ENCODE results near the gene PCSK1.
A peak's percentile ranks its signal among the peaks of the same experiment; 100 is the strongest.

PCSK1 gene

GRCh38 chr5:96433066-96433447 is at the start of gene PCSK1:
Gene PCSK1, minus strand, starts transcription at chr5:96433248. Its CDS starts 206 bp downstream, at chr5:96433042.
- no peak for DNase-seq (ENCODE audit: low spot score)

DNA sequence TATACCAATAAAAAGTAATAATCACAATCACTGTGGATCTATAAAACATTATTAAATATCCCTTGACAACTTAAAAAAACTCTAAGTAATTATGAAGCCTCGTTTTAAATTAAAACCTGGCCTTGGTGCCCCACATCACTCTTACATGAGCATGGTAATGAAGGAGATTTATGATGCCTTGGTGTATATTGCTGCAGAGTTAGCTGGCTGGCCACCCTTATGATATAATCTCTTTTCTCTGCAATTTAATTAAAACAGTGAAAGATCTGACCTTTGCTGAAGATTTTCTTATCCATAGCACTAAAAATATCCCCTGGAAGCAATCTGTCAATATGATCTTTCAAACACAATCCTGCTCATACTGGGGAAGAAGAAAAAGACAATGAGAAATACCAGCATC is 48.8 kb upstream of the PCSK1 start:
- DNase-seq (ENCODE audit: low spot score) = no peak

DNA sequence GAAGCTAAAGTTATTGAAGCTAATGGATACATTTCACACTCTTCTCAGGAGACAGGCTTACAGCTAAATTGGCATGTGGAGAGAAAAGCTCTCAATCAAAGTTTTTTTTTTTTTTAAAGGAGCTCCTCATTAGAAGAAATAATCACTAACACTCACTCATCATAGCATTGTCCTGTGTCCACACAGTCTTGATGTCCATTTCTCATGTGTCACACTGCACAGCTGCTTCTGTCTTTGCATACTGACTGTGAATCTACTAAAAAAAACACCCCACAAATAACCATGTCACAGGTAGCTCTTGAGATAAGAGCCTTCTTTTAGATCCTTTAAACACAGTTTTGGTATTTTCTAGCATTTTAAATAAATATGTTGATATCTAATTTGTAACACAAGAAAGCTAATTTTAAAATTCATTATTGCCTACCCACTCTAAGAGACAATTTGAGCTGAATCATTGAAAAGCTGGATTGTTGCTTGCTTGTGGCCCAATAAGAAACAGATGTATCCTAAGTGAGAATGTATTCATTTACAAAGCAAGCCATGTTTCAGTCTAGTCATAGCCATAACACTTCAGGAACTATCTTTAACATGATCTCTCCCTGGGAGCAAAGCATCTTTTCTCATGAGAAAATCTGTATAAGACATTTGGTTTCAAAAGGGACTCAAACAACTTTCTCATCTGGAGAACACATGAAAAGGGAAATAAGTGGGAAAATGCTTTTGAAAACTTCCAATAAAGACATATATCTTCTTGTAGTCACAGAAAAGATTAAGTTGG is 48.1 kb upstream of the PCSK1 start:
- DNase-seq (ENCODE audit: low spot score) = no peak

DNA sequence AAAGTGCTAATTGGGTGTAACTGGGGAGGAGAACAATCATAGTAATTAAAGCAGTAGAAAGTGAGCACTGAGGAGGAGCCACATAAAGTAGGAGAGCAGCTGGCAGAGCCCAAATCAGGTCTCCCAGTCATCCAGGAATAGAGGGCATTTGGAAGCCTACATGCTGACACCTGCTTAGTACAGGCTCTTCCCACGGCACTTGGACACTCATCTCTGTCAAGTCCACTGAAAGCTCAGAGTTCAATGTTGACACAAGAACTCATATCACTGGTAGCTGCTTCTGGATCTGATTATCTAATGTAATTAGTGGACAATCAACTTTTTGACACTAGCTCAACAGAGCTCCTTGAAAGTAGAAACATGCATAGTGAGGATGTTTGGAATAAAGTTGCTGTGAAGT is 45.9 kb upstream of the PCSK1 start:
- DNase-seq (ENCODE audit: low spot score) = no peak

GRCh38 chr5:96476654-96477053 is 43.6 kb upstream of the PCSK1 start:
- DNase-seq (ENCODE audit: low spot score) = no peak

DNA sequence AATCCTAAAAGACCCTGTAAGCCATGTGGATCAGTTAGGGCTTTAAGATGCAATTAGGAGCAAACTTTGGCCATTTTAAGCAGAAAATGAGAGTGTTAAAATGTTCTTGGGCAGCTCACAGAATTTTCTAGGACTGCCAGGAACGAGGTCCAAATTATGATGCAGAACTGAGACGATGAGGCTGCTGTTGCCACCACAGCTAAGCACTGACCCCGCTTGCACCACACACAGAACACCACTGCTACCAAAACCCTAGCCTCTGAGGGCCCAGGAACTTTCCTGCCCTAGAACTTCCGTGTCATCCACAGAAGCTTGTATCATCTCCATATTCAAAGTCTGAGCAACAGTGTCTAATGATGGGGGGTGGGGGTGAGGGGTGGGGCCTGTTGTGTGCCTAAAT is 41.0 kb upstream of the PCSK1 start:
- no peak for DNase-seq (ENCODE audit: low spot score)

- no peak for DNase-seq (ENCODE audit: low spot score)
Measured at GRCh38 chr5:96473155-96473554, 40.1 kb upstream of the PCSK1 start.

GRCh38 chr5:96470785-96471184 is 37.7 kb upstream of the PCSK1 start:
- no peak for DNase-seq (ENCODE audit: low spot score)

DNA sequence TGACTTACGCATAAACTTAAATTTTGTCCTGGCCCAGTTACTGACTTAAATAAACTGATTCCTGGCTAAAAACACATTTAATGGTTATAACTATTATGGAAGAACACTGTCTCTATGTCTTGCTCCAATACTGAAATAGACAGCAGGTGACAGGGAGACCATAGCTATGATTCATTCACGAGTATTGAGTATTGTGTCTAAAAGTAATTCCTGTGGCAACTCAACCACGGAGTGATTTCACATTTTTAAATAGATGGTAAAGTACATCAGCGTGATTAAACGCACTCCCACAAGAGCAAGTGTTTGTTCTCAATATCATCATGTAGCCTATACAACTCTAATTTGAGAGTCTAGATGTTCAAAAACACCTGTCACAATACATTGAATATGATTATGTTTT is 35.9 kb upstream of the PCSK1 start:
- DNase-seq (ENCODE audit: low spot score) = no peak

GRCh38 chr5:96463091-96463490 is 30.0 kb upstream of the PCSK1 start:
- no peak for DNase-seq (ENCODE audit: low spot score)

- DNase-seq (ENCODE audit: low spot score) = no peak
Measured at GRCh38 chr5:96459313-96460121, 26.5 kb upstream of the PCSK1 start.

- no peak for DNase-seq (ENCODE audit: low spot score)
Measured at GRCh38 chr5:96458176-96458575, 25.1 kb upstream of the PCSK1 start.

DNA sequence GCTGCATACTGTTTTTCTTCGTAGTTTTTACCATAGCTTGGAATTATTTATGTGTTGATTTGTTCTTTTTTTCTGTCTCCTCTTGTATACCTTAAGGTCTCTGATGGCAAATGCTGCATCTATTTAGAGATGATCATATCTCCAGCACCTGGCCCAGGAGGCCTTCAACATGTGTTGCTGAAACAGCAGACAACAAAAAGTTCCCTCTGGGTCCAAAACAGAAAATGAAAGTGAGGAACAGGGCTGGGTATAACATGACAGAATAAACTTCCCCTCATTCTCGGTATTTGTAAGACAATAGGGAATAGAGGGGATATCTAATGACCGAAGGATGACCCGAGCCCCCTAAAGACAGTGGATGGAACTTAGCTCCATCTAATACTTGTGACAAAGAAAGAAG is 22.7 kb upstream of the PCSK1 start:
- DNase-seq (ENCODE audit: low spot score) = no peak

DNA sequence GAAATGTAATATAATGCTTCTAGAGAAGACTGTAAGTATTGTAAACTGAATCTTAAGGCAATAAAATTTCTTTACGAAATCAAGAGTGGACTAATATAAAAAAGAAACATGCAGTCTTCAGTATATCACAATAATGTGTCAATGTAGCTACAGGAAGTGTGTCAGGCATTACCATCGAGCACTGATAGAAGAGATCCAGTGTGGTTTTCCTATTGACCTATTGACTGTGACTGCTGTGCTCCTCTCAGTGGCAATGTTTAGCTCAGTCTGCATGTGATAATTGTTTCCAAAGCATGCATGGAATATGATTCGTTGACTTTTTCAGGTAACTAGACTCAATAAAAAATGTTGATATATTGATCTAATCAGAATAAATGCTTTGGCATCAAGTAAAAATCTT is 20.3 kb upstream of the PCSK1 start:
- DNase-seq (ENCODE audit: low spot score) = no peak

DNA sequence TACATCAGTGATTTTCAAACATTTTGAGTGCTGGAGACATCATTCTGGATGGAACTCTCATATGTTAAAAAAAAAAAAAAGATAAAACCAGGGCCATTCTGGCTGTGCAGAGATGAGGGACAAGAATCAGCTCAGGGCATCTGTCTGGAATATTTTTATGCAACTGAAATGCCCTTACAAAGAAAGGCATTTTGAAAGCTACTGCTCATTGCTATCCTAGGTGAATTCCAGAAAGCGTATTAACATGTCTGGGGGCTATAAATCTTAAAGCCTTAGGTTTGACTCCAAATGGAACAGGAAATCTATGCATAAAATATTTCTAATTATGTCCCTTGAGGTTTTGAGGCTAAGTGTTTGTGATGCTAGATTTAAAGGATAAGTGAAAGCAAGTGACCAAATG is 14.9 kb upstream of the PCSK1 start:
- no peak for DNase-seq (ENCODE audit: low spot score)

DNA sequence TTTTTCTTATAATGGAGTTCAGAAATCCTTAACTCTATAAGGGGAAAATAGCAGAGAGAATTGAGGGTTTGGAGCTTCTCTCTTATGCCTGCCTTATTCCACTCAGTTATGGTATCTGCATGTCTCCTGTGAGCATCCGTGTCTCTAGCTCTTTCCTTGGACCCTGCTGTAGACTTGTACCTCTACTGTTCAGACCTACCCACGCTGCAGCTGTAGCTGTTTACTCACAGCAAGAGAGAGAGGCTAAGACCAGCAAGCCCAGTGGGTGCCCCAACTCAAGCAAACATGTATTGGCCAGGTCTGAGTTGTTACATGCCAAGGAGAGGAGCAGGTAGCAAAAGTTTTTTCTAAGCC is 7.1 kb upstream of the PCSK1 start:
- no peak for DNase-seq (ENCODE audit: low spot score)

DNA sequence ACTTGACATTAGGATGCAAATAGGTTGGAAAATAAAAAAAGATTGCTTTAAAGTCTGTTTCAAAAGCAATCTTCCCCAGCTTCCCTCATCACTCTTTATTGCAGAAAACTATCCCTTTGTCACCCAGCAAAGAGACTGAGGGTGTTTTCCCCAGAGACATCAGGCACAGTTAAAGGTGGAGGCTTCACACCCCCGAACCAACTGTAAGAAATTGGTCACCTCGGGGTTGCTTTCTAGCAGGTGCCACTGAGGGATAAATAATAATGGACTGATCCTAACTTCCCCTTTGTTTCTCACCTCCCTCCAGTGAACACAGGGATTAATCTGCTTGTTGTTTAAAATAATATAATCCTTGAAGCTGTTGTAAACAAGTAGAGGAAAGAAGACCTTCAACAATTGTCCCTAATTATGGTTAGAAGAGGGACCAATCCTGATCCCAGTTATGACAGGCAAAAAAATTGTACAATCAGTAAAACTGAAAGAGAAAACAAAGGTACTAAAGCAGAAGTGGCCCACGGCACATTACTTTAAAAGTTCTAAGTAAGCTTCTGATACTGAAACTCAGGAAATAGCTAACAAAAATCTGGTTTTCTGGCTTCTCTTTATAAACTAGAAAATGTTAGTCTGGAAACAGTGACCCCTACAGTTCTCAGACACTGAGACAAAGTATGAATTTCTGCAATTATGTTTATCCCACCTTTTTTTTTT is 6.6 kb upstream of the PCSK1 start:
- DNase-seq (ENCODE audit: low spot score) = no peak

DNA sequence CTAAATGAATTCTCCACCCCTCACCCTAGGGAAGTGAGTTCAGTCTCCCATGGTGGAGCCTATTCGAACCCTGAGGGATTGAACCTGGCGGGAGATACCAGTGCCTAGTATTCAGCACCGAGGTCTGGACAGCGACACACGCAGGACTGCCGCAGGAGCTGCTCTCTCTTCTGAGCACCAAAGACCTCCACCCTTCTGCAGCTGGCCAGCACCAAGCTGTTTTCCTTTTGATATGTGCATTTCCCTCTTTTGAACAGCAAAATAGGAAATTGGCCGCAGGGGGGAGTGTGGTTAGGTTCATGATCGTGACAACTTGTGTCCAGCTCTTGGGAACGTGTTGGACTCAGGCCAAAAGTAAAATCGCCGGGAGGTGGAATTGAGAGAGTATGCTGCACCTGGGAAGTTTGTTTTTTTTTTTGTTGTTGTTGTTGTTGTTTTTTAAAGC is 1.2 kb upstream of the PCSK1 start:
- peak; percentile 40 for DNase-seq (ENCODE audit: low spot score)

- no peak for DNase-seq (ENCODE audit: low spot score)
Measured at GRCh38 chr5:96432216-96433065, 607 bp downstream of the PCSK1 start.

GRCh38 chr5:96431376-96432187 is 1.5 kb downstream of the PCSK1 start:
- DNase-seq (ENCODE audit: low spot score) = no peak

DNA sequence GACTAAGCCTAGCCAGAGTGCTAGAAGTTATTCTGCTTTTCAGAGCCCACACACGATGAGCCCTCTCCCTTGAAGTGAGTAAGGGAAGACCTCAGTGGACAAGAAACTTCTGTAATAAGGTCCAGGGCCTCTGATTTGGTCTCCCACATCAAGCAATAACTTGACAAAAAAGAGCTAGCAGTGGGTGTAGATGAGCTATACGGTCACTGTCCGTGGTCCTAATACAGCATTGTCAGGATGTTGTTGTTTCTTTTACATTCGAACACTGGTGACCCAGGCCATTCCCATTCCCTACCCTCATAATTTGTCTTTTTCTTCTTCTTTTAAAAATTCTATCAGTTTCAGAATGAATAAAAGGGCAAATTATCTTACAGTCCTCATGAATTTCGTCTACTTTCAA is 5.2 kb downstream of the PCSK1 start:
- no peak for DNase-seq (ENCODE audit: low spot score)

All from globus pallidus (tissue), 1 donor.